ENCODE measurements around the gene CYP2W1.
"Not testable (repeated sequence)": the region's sequence is repeated elsewhere in the genome, so short reads cannot be mapped to it uniquely, and the experiment has no call there.

Gene CYP2W1

DNA sequence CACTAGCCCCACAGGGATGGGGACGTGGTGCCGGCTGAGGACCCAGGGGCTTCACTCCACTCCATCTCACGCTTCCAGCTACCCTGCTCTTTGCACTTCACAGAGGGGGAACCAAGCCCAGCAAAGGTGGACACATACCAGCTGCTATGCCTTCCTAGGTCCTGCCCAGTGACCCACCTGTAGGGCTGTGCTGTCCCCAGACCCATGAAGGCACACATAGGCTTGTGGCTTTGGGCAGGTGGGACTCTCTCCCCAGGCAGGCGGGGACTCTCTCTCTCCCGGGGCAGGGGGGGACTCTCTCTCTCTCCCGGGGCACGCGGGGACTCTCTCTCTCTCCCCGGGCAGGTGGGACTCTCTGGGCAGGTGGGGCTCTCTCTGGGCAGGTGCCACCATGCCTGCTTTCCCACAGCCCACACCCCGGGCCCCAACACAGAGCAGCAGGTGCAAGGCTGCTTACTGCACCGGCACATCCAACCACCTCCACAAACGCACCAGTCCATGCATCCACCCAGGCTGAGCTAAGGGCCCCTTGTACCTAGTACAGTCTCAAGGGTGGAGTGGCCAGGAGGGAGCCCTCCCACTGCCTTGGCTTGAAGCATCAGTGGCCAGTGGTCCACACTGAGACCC lies 47.6 kb downstream of the CYP2W1 start:
- peaks cover 14% of the 10 kb centered on the region for H3K36me3 ChIP-seq
- no peak overlapping the region for H3K4me3 ChIP-seq (ENCODE audit: low read depth, low read length)
- no peak overlapping the region for H3K27ac ChIP-seq
- H3K27me3 ChIP-seq (ENCODE audit: insufficient read depth, low read depth, severe bottlenecking) = no peaks in the 10 kb centered on the region
- TF ChIP-seq, protein P1, sequence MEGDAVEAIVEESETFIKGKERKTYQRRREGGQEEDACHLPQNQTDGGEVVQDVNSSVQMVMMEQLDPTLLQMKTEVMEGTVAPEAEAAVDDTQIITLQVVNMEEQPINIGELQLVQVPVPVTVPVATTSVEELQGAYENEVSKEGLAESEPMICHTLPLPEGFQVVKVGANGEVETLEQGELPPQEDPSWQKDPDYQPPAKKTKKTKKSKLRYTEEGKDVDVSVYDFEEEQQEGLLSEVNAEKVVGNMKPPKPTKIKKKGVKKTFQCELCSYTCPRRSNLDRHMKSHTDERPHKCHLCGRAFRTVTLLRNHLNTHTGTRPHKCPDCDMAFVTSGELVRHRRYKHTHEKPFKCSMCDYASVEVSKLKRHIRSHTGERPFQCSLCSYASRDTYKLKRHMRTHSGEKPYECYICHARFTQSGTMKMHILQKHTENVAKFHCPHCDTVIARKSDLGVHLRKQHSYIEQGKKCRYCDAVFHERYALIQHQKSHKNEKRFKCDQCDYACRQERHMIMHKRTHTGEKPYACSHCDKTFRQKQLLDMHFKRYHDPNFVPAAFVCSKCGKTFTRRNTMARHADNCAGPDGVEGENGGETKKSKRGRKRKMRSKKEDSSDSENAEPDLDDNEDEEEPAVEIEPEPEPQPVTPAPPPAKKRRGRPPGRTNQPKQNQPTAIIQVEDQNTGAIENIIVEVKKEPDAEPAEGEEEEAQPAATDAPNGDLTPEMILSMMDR (IDR thresholded peaks at IDR 0.05; ENCODE audit: low read depth, low read length) = no peak
- H3K9me3 ChIP-seq (ENCODE audit: severe bottlenecking) = no peaks in the 10 kb centered on the region
- DNase-seq = no peak

DNA sequence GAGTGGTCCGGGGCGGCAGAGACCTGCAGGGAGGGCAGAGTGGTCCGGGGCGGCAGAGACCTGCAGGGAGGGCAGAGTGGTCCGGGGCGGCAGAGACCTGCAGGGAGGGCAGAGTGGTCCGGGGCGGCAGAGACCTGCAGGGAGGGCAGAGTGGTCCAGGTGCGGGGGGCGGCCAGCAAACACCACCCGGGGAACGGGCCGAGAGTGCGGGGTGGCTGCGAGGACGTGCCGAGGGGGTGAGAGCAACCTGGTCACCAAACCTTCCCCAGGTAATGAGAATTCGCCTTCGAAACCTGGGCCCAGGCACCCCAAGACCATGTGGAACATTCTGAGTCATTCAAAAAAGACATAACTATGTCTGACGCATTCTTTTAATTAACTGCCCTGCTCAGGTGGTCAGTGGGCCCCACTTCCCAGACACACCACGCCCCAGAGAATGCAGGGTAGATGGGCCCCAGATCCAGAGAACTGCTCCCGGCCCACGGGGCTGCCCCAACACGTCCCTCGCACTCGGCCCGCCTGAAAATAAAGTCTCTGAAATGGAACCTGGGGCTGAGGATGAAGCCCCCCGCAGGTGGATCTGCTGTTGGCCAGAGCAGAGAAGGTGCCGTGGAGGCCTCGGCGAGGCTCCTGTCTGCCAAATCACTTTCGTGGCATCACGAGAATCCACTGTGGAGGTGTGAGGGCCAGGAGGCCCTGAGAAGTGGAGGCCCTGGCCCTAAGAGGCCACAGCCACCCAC lies 48.9 kb downstream of the CYP2W1 start:
- peaks cover under 1% of the 10 kb centered on the region; the same call in 1 of the 2 replicates for H3K36me3 ChIP-seq
- no peaks in the 10 kb centered on the region for H3K27me3 ChIP-seq (ENCODE audit: insufficient read depth, low read depth, severe bottlenecking)
- DNase-seq = no peak
- H3K27ac ChIP-seq = no peak overlapping the region
- H3K9me3 ChIP-seq (ENCODE audit: severe bottlenecking) = no peaks in the 10 kb centered on the region
- no peak overlapping the region for H3K4me3 ChIP-seq (ENCODE audit: low read depth, low read length)
- TF ChIP-seq, protein P1 (IDR thresholded peaks at IDR 0.05; ENCODE audit: low read depth, low read length) = no peak

DNA sequence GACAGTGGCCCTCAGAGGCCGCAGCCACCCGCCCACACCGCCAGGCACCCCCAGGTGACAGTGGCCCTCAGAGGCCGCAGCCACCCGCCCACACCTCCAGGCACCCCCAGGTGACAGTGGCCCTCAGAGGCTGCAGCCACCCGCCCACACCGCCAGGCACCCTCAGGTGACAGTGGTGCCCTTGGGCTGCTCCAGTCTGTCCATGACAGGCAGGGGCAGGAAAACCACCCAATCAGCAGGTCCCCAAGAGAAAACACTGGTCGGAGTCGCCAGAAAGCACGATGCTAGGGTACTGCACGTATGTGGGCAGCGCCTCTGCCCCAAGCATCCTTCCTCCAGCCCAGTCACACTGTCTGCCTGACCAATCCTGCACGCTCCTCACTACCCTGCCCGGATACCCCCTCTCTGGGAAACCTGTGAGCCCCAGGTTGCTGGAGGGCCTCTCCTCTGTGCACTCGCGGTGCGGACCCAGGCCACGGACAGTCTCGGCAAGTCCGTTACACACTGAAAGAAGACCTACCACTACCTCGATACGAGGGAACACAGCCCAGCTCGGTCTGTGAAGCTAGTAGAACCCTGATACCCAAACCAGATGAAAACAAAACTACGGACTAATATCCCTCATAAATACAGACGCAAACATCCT lies 49.7 kb downstream of the CYP2W1 start:
- Histone ChIP-seq H3K9me3 (ENCODE audit: severe bottlenecking) (no peaks in the 10 kb centered on the region), H3K27me3 (ENCODE audit: insufficient read depth, low read depth, severe bottlenecking) (no peaks in the 10 kb centered on the region), H3K27ac (no peak overlapping the region), H3K4me3 (ENCODE audit: low read depth, low read length) (no peak overlapping the region), H3K36me3 (no peaks in the 10 kb centered on the region)
- TF ChIP-seq, protein P1 (IDR thresholded peaks at IDR 0.05; ENCODE audit: low read depth, low read length) = no peak
- DNase-seq = no peak

DNA sequence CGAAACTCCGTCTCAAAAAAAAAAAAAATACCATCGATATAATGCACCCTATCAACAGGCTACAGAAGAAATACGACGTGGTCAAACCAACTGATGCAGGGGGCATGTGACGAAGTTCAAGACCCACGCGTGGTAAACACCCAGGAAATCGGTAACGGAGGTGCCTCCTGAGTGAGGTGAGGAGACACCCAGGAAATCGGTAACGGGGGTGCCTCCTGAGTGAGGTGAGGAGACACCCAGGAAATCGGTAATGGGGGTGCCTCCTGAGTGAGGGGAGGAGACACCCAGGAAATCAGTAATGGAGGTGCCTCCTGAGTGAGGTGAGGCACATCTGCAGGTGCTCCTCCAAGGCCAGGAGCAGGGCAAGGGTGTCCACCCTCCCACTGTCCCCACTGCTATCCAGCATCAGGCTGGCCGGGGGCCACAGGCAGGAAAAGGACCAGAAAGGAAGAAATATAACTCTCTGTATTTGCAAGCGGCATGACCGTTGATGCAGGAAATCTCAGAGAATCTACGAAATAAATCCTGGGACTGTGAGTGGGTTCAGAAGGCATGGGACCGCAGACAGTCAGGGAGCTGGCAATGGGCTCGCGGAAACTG lies 50.7 kb downstream of the CYP2W1 start:
- Histone ChIP-seq H3K36me3 (no peaks in the 10 kb centered on the region), H3K27ac (no peak overlapping the region), H3K4me3 (ENCODE audit: low read depth, low read length) (no peak overlapping the region), H3K27me3 (ENCODE audit: insufficient read depth, low read depth, severe bottlenecking) (no peaks in the 10 kb centered on the region), H3K9me3 (ENCODE audit: severe bottlenecking) (no peaks in the 10 kb centered on the region)
- TF ChIP-seq, protein P1 (IDR thresholded peaks at IDR 0.05; ENCODE audit: low read depth, low read length) = no peak
- DNase-seq = no peak

DNA sequence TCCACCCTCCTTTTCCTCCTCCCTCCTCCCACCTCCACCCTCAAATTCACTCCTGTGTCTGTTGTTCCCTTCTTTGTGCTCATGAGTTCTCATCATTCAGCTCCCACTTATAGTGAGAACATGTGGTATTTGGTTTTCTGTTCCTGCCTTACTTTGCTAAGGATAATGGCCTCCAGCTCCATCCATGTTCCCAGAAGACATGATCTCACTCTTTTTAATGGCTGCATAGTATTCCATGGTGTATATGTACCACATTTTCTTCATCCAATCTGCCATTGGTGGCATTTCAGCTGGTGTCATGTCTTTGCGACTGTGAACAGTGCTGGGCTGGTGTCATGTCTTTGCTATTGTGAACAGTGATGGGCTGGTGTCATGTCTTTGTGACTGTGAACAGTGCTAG lies 51.8 kb downstream of the CYP2W1 start:
- H3K4me3 ChIP-seq (ENCODE audit: low read depth, low read length); H3K27ac ChIP-seq; DNase-seq; H3K27me3 ChIP-seq (ENCODE audit: insufficient read depth, low read depth, severe bottlenecking); H3K9me3 ChIP-seq (ENCODE audit: severe bottlenecking); H3K36me3 ChIP-seq: not testable (repeated sequence)

DNA sequence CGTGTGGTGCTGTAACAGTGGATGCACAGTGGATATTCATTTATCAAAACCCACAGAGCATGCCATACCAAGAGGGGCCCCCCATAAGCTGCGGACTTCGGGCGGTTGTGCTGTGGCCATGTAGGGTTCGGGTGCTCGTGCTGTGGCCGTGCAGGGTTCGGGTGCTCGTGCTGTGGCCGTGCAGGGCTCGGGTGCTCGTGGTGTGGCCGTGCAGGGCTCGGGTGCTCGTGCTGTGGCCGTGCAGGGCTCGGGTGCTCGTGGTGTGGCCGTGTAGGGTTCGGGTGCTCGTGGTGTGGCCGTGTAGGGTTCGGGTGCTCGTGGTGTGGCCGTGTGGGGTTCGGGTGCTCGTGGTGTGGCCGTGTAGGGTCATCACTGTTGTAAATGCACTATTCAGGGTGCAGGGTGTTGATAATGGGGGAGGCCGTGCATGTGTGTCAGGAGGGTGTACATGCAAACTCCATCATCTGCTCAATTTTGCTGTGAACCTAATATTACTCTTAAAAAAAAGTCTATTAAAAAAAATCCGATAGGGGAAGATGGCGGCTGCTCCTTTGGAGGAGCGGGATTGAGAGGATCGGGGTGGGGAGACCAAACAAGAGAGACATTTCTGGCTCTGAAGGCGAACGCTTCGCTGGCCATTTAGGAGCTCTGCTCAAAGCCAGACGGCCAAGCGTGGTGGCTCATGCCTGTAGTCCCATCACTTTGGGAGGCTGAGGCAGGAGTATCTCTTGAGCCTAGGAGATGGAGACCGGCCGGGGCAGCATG lies 53.4 kb downstream of the CYP2W1 start:
- H3K9me3 ChIP-seq (ENCODE audit: severe bottlenecking); DNase-seq; H3K27ac ChIP-seq; H3K36me3 ChIP-seq; H3K27me3 ChIP-seq (ENCODE audit: insufficient read depth, low read depth, severe bottlenecking); H3K4me3 ChIP-seq (ENCODE audit: low read depth, low read length): not testable (repeated sequence)
